HepG2 (cell line): ENCODE measurements around the gene DGCR2. TPM values are rescaled to one million over a fixed set of nuclear protein-coding genes. Genes with fewer than 3 reads are reported as not detected.

Source experiments
- ATAC-seq: fragments of 200-7000 bp; cut with Tn5 transposase; 3 replicates; pipeline ENCODE4 v1.9.1; 2020; ENCODE audit warnings: mild to moderate bottlenecking, moderate library complexity
- BruUV-seq: library from RNA; stranded (reverse); fragments of 400-500 nt; replicated peaks from 2 replicates; lab custom pipeline; 2021; lab: Mats Ljungman, UMichigan
- CTCF ChIA-PET: fragments of 300-600 bp; formaldehyde crosslinking; extraction: SDS; loops from one replicate; lab custom pipeline; 2021; ENCODE audit warnings: low total read pairs, inconsistent platforms, low intra/inter-chr PET ratio; lab: Yijun Ruan, JAX
- POLR2A ChIA-PET: fragments of 350-600 bp; sonication (Branson Sonifier 250); formaldehyde crosslinking; loops from one replicate; lab custom pipeline; 2020; ENCODE audit warnings: antibody characterized with exemption, inconsistent platforms; lab: Yijun Ruan, JAX
- DNase-seq: peaks from one replicate; pipeline ENCODE4 v3.0.0-alpha.2; 2015; ENCODE audit warnings: low spot score
- FAIRE-seq: peaks from 3 replicates; lab custom pipeline; 2011; peaks lifted over from hg19 to GRCh38; lab: Jason Lieb, UNC
- H2AFZ ChIP-seq: one replicate; pipeline ENCODE4 v1.6.1; 2011; ENCODE audit warnings: low read length, inconsistent platforms
- H3K27ac ChIP-seq: fragments of 300-600 bp; 3 replicates; pipeline ENCODE4 v1.8.0; 2011; ENCODE audit warnings: mixed run types, mild to moderate bottlenecking, mixed read lengths, low read length, inconsistent platforms; ENCODE audit not compliant: insufficient read depth; ENCODE audit errors: extremely low read length
- H3K27me3 ChIP-seq, 2 experiments: fragments of 200-600 bp in 1 of 2; 2 replicates in 1 of 2; 3 replicates in 1 of 2; pipeline versions ENCODE4 v1.6.0 to v1.8.0; 2011; ENCODE audit warnings: low read length in 2 of 2, mild to moderate bottlenecking in 2 of 2, moderate library complexity in 2 of 2, inconsistent platforms in 1 of 2; ENCODE audit not compliant: insufficient read depth in 2 of 2, control insufficient read depth in 1 of 2
- H3K36me3 ChIP-seq, 2 experiments: fragments of 200-600 bp in 1 of 2; replicated peaks in 1 of 2; 2 replicates in 1 of 2; 3 replicates in 1 of 2; pipeline versions ENCODE4 v1.5.1 to v1.8.0; 2011; ENCODE audit warnings: low read length in 2 of 2, inconsistent platforms in 1 of 2; ENCODE audit not compliant: insufficient read depth in 2 of 2, control insufficient read depth in 1 of 2
- H3K4me1 ChIP-seq: 2 replicates; pipeline ENCODE4 v1.5.1; 2012; ENCODE audit warnings: low read length, inconsistent platforms; ENCODE audit not compliant: insufficient read depth
- H3K4me2 ChIP-seq: 2 replicates; pipeline ENCODE4 v1.6.0; 2011; ENCODE audit warnings: low read depth, low read length, inconsistent platforms
- H3K4me3 ChIP-seq, 3 experiments: fragments of 200-600 bp in 1 of 3; sonication (generic), shearing (Covaris generic) in 1 of 3; replicated peaks in 1 of 3; 2 replicates each; pipeline ENCODE4 v1.5.1; 2011 to 2016; ENCODE audit warnings: low read length in 3 of 3, inconsistent platforms in 2 of 3, low read depth in 2 of 3, mild to moderate bottlenecking in 2 of 3, control low read depth in 1 of 3, mixed read lengths in 1 of 3; ENCODE audit not compliant: insufficient read depth in 1 of 3
- H3K79me2 ChIP-seq: one replicate; pipeline ENCODE4 v1.6.1; 2011; ENCODE audit warnings: low read length, inconsistent platforms; ENCODE audit not compliant: insufficient read depth
- H3K9ac ChIP-seq: 2 replicates; pipeline ENCODE4 v1.6.0; 2011; ENCODE audit warnings: mild to moderate bottlenecking, low read depth, low read length, inconsistent platforms; ENCODE audit not compliant: insufficient read depth
- H3K9me3 ChIP-seq: 2 replicates; pipeline ENCODE4 v1.5.1; 2012; ENCODE audit warnings: mild to moderate bottlenecking, low read length
- H4K20me1 ChIP-seq: 2 replicates; pipeline ENCODE4 v1.6.0; 2011; ENCODE audit warnings: inconsistent platforms, mild to moderate bottlenecking, low read length, moderate library complexity; ENCODE audit not compliant: insufficient read depth
- CREM ChIP-seq, 2 experiments: sonication (generic) in 1 of 2; formaldehyde crosslinking in 1 of 2; IDR thresholded peaks; 2 replicates each; pipeline versions ENCODE4 v1.4.0 to v1.6.1; 2016 to 2020; ENCODE audit warnings: antibody characterized with exemption in 1 of 2, mild to moderate bottlenecking in 1 of 2, missing genetic modification reagents in 1 of 2
- KLF12 ChIP-seq: sonication (generic); formaldehyde crosslinking; IDR thresholded peaks from 2 replicates; pipeline ENCODE4 v1.4.0; 2020; ENCODE audit warnings: missing genetic modification reagents, borderline replicate concordance
- MNT ChIP-seq: fragments of 450-650 bp; IDR thresholded peaks from 2 replicates; pipeline ENCODE4 v1.6.1; 2016
- RBAK ChIP-seq: sonication (generic); formaldehyde crosslinking; IDR thresholded peaks from 2 replicates; pipeline ENCODE4 v1.5.1; 2020; ENCODE audit warnings: mild to moderate bottlenecking, missing genetic modification reagents
- SALL1 ChIP-seq: sonication (generic); formaldehyde crosslinking; IDR thresholded peaks from 2 replicates; pipeline ENCODE4 v1.8.0; 2022; ENCODE audit warnings: mild to moderate bottlenecking, missing genetic modification reagents
- SCMH1 ChIP-seq: sonication (generic); formaldehyde crosslinking; IDR thresholded peaks from 2 replicates; pipeline ENCODE4 v1.9.0; 2021; ENCODE audit warnings: missing genetic modification reagents, mild to moderate bottlenecking, borderline replicate concordance
- TBX3 ChIP-seq: fragments of 450-650 bp; IDR thresholded peaks from 2 replicates; pipeline ENCODE4 v1.6.1; 2017; ENCODE audit warnings: antibody characterized with exemption, mild to moderate bottlenecking, inconsistent platforms, borderline replicate concordance
- TFE3 ChIP-seq: IDR thresholded peaks from 2 replicates; pipeline ENCODE4 v1.6.1; 2016
- ZBTB38 ChIP-seq: sonication (generic); formaldehyde crosslinking; IDR thresholded peaks from 2 replicates; pipeline ENCODE4 v1.5.1; 2020; ENCODE audit warnings: mild to moderate bottlenecking, missing genetic modification reagents
- ZNF160 ChIP-seq: sonication (generic); formaldehyde crosslinking; IDR thresholded peaks from 2 replicates; pipeline ENCODE4 v1.8.0; 2022; ENCODE audit warnings: mild to moderate bottlenecking, inconsistent platforms, missing genetic modification reagents
- ZNF207 ChIP-seq: fragments of 450-650 bp; IDR thresholded peaks from 2 replicates; pipeline ENCODE4 v1.6.1; 2016; ENCODE audit warnings: antibody characterized with exemption, borderline replicate concordance
- ZNF24 ChIP-seq: fragments of 450-650 bp; IDR thresholded peaks from 2 replicates; pipeline ENCODE4 v1.6.1; 2017; ENCODE audit warnings: antibody characterized with exemption, mild to moderate bottlenecking
- ZNF292 ChIP-seq: sonication (generic); formaldehyde crosslinking; IDR thresholded peaks from 2 replicates; pipeline ENCODE4 v1.8.1; 2022; ENCODE audit warnings: mild to moderate bottlenecking, low read depth, missing genetic modification reagents, borderline replicate concordance
- ZNF34 ChIP-seq: sonication (generic); formaldehyde crosslinking; IDR thresholded peaks from 2 replicates; pipeline ENCODE4 v1.4.0; 2020; ENCODE audit warnings: mild to moderate bottlenecking, missing genetic modification reagents, borderline replicate concordance
- ZNF549 ChIP-seq: sonication (generic); formaldehyde crosslinking; IDR thresholded peaks from 2 replicates; pipeline ENCODE4 v1.5.0; 2020; ENCODE audit warnings: missing genetic modification reagents
- ZNF558 ChIP-seq: sonication (generic); formaldehyde crosslinking; IDR thresholded peaks from 2 replicates; pipeline ENCODE4 v1.9.0; 2022; ENCODE audit warnings: mild to moderate bottlenecking, missing genetic modification reagents, borderline replicate concordance
- WGBS: methylation state at CpG from one replicate; pipeline ENCODE4 v1.1.6; 2017; ENCODE audit warnings: low lambda C conversion rate; 5-methylcytosine and 5-hydroxymethylcytosine counted together
- in situ Hi-C: cut with HindIII; loops from 2 replicates; pipeline ENCODE4 v1.10.0; 2017; ENCODE audit warnings: low pct_unique_long_range_greater_than_20kb; ENCODE audit not compliant: extremely low pct_ligation_motif_present
- intact Hi-C: fragments of 100-400 bp; cut with micrococcal nuclease; formaldehyde crosslinking; loops from one replicate; pipeline ENCODE4 v1.10.0; 2022; ENCODE audit not compliant: unreplicated experiment
- polyA plus RNA-seq, 8 experiments: library from polyadenylated mRNA; depleted of rRNA in 3 of 8; stranded (reverse) in 7 of 8; unstranded in 1 of 8; fragments of >200 nt; fragmentation: Illumina TruSeq in 4 of 8; extraction: Trizol in 4 of 8; gene quantifications; 2 replicates each; pipeline versions ENCODE4 v1.2.1 to v1.2.3, GENCODE V29; 2011 to 2016; ENCODE audit warnings: low read depth in 4 of 8, missing spikeins in 1 of 8, mixed read lengths in 1 of 8; ENCODE audit not compliant: insufficient read depth in 1 of 8
- total RNA-seq, 5 experiments: library from RNA; depleted of rRNA; stranded (reverse); fragments of >200 nt; fragmentation: Illumina TruSeq; extraction: Trizol; gene quantifications; 2 replicates each; pipeline ENCODE4 v1.2.3, GENCODE V29; 2016; ENCODE audit warnings: low read depth in 1 of 5

Gene DGCR2
- total and polyA plus RNA-seq, 2 of the 13 experiments (the other 11 are each of a cell fraction or from before 2014, with no cell fraction given), result 23.1 to 35.3 TPM

- POLR2A ChIA-PET, result no interaction called here
- DNase-seq, result no peak
- Histone ChIP-seq H3K4me3 (no peak overlapping the region), H3K4me1 (no peaks in the 10 kb centered on the region), H3K9me3 (no peaks in the 10 kb centered on the region), H3K36me3 (no peaks in the 10 kb centered on the region), H3K79me2 (no peaks in the 10 kb centered on the region), H2AFZ (no peak overlapping the region), H4K20me1 (no peaks in the 10 kb centered on the region), H3K27me3 (peaks cover 0 to 26% of the 10 kb centered on the region in 2 experiments; a peak in 3 of 5 replicates), H3K4me2 (no peak overlapping the region), H3K27ac (no peak overlapping the region), H3K9ac (no peak overlapping the region)
- WGBS, result 63% methylated on average over 15 of the region's 19 CpGs
- no TSS peak for BruUV-seq
- in situ Hi-C loops, result no loop called here
- intact Hi-C loops, result no loop called here
- CTCF ChIA-PET, result no interaction called here
- FAIRE-seq, result no peak
- no peak for ATAC-seq
- TF ChIP-seq ZBTB38 (CRISPR knock-in tag), result no peak
- TF ChIP-seq KLF12 (CRISPR knock-in tag), result no peak
- no peak for TF ChIP-seq SALL1
- TF ChIP-seq ZNF34 (CRISPR knock-in tag), result no peak
- no peak for TF ChIP-seq ZNF207
- TF ChIP-seq ZNF160 (CRISPR knock-in tag), result no peak
- TF ChIP-seq TFE3 (CRISPR knock-in tag), result no peak
Measured at GRCh38 chr22:19019029-19019678, 103.1 kb downstream of the DGCR2 start.

- Histone ChIP-seq H3K27me3 (peaks cover 0 to 26% of the 10 kb centered on the region in 2 experiments; a peak in 3 of 5 replicates), H3K9ac (no peak overlapping the region), H2AFZ (no peak overlapping the region), H4K20me1 (no peaks in the 10 kb centered on the region), H3K4me1 (no peaks in the 10 kb centered on the region), H3K79me2 (no peaks in the 10 kb centered on the region), H3K27ac (no peak overlapping the region), H3K9me3 (no peaks in the 10 kb centered on the region), H3K4me2 (no peak overlapping the region), H3K4me3 (no peak overlapping the region), H3K36me3 (no peaks in the 10 kb centered on the region)
- intact Hi-C loops (no loop called here), in situ Hi-C loops (no loop called here)
- DNase-seq, result no peak
- POLR2A ChIA-PET, result no interaction called here
- no TSS peak for BruUV-seq
- FAIRE-seq, result no peak
- 0% methylated on average over 3 of the region's 4 CpGs for WGBS
- ATAC-seq, result no peak
- CTCF ChIA-PET, result no interaction called here
- TF ChIP-seq ZNF24 (no peak), CREM (IDR thresholded peaks at IDR 0.05) (no peak), CREM (CRISPR knock-in tag; IDR thresholded peaks at IDR 0.05) (no peak), ZNF558 (no peak), ZNF292 (CRISPR knock-in tag) (no peak), RBAK (CRISPR knock-in tag) (no peak), ZNF549 (no peak), MNT (no peak), SCMH1 (CRISPR knock-in tag) (no peak), TBX3 (no peak)
Measured at GRCh38 chr22:19018256-19018655, 104.0 kb downstream of the DGCR2 start.
